GM12878 (cell line): ENCODE data around the gene FLAD1. TPM values are rescaled to one million over a fixed set of nuclear protein-coding genes. Genes with fewer than 3 reads are reported as not detected.

Experiments used
- CTCF ChIP-seq, 3 experiments: IDR thresholded peaks in 2 of 3; conservative IDR thresholded peaks in 1 of 3; 2 replicates each; pipeline ENCODE4 v1.5.1; 2011; ENCODE audit warnings: low read depth in 3 of 3, low read length in 3 of 3, mild to moderate bottlenecking in 3 of 3, control low read depth in 2 of 3, moderate library complexity in 2 of 3, inconsistent platforms in 1 of 3, mixed read lengths in 1 of 3; ENCODE audit not compliant: control insufficient read depth in 2 of 3, insufficient read depth in 1 of 3; ENCODE audit errors: extremely low read depth in 1 of 3
- EZH2 ChIP-seq: IDR thresholded peaks from 2 replicates; pipeline ENCODE4 v1.6.1; 2012; ENCODE audit warnings: low read depth, mild to moderate bottlenecking, control low read depth, inconsistent platforms, low read length, borderline replicate concordance; ENCODE audit not compliant: control insufficient read depth
- HDAC2 ChIP-seq: fragments of 200-600 bp; sonication (generic); IDR thresholded peaks from 2 replicates; pipeline ENCODE4 v1.6.1; 2017
- MEF2B ChIP-seq: fragments of 450-650 bp; IDR thresholded peaks from 2 replicates; pipeline ENCODE4 v1.6.1; 2018; ENCODE audit warnings: mild to moderate bottlenecking, moderate library complexity; ENCODE audit not compliant: partially characterized antibody, poor library complexity, severe bottlenecking
- NBN ChIP-seq: fragments of 450-650 bp; IDR thresholded peaks from 2 replicates; pipeline ENCODE4 v1.6.1; 2016
- POLR2A ChIP-seq: IDR thresholded peaks from 2 replicates; pipeline ENCODE4 v1.6.1; 2011; ENCODE audit warnings: low read depth, mild to moderate bottlenecking, low read length
- POLR2AphosphoS5 ChIP-seq: IDR thresholded peaks from 2 replicates; pipeline ENCODE4 v1.6.1; 2011; ENCODE audit warnings: mild to moderate bottlenecking, low read length, inconsistent platforms
- RB1 ChIP-seq: fragments of 450-650 bp; formaldehyde crosslinking; IDR thresholded peaks from 2 replicates; pipeline ENCODE4 v1.6.1; 2017; ENCODE audit warnings: mild to moderate bottlenecking, borderline replicate concordance
- SMARCA5 ChIP-seq: fragments of 450-650 bp; IDR thresholded peaks from 2 replicates; pipeline ENCODE4 v1.6.1; 2017; ENCODE audit warnings: mild to moderate bottlenecking
- SRF ChIP-seq, 2 experiments: IDR thresholded peaks; 2 replicates each; pipeline ENCODE4 v1.6.1; 2011; ENCODE audit warnings: low read depth in 2 of 2, low read length in 2 of 2, mild to moderate bottlenecking in 1 of 2, moderate library complexity in 1 of 2
- STAT1 ChIP-seq: fragments of 450-650 bp; conservative IDR thresholded peaks from 2 replicates; pipeline ENCODE4 v1.6.1; 2014; ENCODE audit warnings: antibody characterized with exemption, mild to moderate bottlenecking
- ZBTB33 ChIP-seq: fragments of 450-650 bp; IDR thresholded peaks from 2 replicates; pipeline ENCODE4 v1.6.1; 2017; ENCODE audit warnings: mild to moderate bottlenecking
- polyA plus RNA-seq, 11 experiments: library from polyadenylated mRNA; depleted of rRNA in 4 of 11; unstranded in 6 of 11; stranded (reverse) in 5 of 11; fragments of >200 nt; fragmentation: Nextera tagmentation in 4 of 11; fragmentation: Illumina TruSeq in 1 of 11; extraction: Ambion mirVana in 4 of 11; extraction: Trizol in 1 of 11; gene quantifications; 1 replicate in 1 of 11; 2 replicates in 10 of 11; pipeline versions ENCODE4 v1.2.1 to v1.2.3, GENCODE V29; 2011 to 2016; ENCODE audit warnings: inconsistent platforms in 2 of 11, missing spikeins in 2 of 11, low read depth in 1 of 11
- total RNA-seq, 4 experiments: library from RNA; depleted of rRNA in 3 of 4; stranded (reverse); fragments of >200 nt in 3 of 4; fragmentation: Illumina TruSeq in 1 of 4; extraction: Trizol in 1 of 4; gene quantifications; 2 replicates each; pipeline versions ENCODE4 v1.2.1 to v1.2.3, GENCODE V29; 2013 to 2021

The FLAD1 gene
- total and polyA plus RNA-seq, 10 of the 15 experiments (the other 5 are each of a cell fraction or from before 2014, with no cell fraction given) = 22.9 to 93.4 (median 56.6) TPM

GRCh38 chr1:154973344-154974101 lies 9.6 kb upstream of the FLAD1 start (continued):
- peak; percentile 2 to 21 (median 4); a peak in 1 of 6 replicates for TF ChIP-seq CTCF (IDR thresholded peaks at IDR 0.05 in 2 of 3, conservative IDR thresholded peaks at IDR 0.05 in 1 of 3; ENCODE audit: control insufficient read depth in 2 of 3, extremely low read depth in 1 of 3, insufficient read depth in 1 of 3, low read depth in 3 of 3, low read length in 3 of 3)
- TF ChIP-seq SMARCA5 = peak; percentile 98
- TF ChIP-seq ZBTB33 = no peak
- TF ChIP-seq HDAC2 = no peak
- TF ChIP-seq POLR2A = peak; percentile 57
- TF ChIP-seq EZH2 = no peak
- peak; percentile 72 for TF ChIP-seq MEF2B
- TF ChIP-seq POLR2AphosphoS5 = peak; percentile 64
- no peak for TF ChIP-seq STAT1
- peak; percentile 97 for TF ChIP-seq NBN
- 0 out of 4 replicates have a peak, but pooled peaks of 1 of the 2 experiments have one; percentile 4 for TF ChIP-seq SRF (IDR thresholded peaks at IDR 0.05; ENCODE audit: low read depth in 2 of 2, low read length in 2 of 2)
- no peak for TF ChIP-seq RB1
